DMS53 (cell line): ENCODE data around the gene MAIP1.

Source experiments
- DNase-seq: peaks from one replicate; lab custom pipeline; 2025; lab: John Stamatoyannopoulos, UW

Gene MAIP1

GRCh38 chr2:199991691-199992090 is 36.3 kb downstream of the MAIP1 start:
- no peak for DNase-seq

- DNase-seq, result no peak
These were observed 36.9 kb downstream of the MAIP1 start for GRCh38 chr2:199992296-199992695.

GRCh38 chr2:199994371-199994770 is 39.0 kb downstream of the MAIP1 start:
- DNase-seq, result no peak

- DNase-seq, result no peak
These were observed 39.5 kb downstream of the MAIP1 start for GRCh38 chr2:199994896-199995295.

- DNase-seq, result no peak
These were observed 41.9 kb downstream of the MAIP1 start for GRCh38 chr2:199997296-199997695.

GRCh38 chr2:199999166-199999565 is 43.8 kb downstream of the MAIP1 start:
- no peak for DNase-seq

- no peak for DNase-seq
These were observed 45.2 kb downstream of the MAIP1 start for GRCh38 chr2:200000444-200001163.

- peak; percentile 32 for DNase-seq
These were observed 48.1 kb downstream of the MAIP1 start for GRCh38 chr2:200003444-200003843.

- DNase-seq, result no peak
These were observed 50.3 kb downstream of the MAIP1 start for GRCh38 chr2:200005675-200006074.

- no peak for DNase-seq
These were observed 51.9 kb downstream of the MAIP1 start for GRCh38 chr2:200007306-200007705.

GRCh38 chr2:200012401-200012800 is 57.0 kb downstream of the MAIP1 start:
- DNase-seq, result no peak
